ENCODE results near the gene CEP20. TPM values are rescaled to one million over a fixed set of nuclear protein-coding genes. Genes with fewer than 3 reads are reported as not detected.
"Not testable (repeated sequence)": the region's sequence is repeated elsewhere in the genome, so short reads cannot be mapped to it uniquely, and the experiment has no call there.

The CEP20 gene
- total RNA-seq, 1 experiment from 2014 or later, result 44.1 TPM

DNA sequence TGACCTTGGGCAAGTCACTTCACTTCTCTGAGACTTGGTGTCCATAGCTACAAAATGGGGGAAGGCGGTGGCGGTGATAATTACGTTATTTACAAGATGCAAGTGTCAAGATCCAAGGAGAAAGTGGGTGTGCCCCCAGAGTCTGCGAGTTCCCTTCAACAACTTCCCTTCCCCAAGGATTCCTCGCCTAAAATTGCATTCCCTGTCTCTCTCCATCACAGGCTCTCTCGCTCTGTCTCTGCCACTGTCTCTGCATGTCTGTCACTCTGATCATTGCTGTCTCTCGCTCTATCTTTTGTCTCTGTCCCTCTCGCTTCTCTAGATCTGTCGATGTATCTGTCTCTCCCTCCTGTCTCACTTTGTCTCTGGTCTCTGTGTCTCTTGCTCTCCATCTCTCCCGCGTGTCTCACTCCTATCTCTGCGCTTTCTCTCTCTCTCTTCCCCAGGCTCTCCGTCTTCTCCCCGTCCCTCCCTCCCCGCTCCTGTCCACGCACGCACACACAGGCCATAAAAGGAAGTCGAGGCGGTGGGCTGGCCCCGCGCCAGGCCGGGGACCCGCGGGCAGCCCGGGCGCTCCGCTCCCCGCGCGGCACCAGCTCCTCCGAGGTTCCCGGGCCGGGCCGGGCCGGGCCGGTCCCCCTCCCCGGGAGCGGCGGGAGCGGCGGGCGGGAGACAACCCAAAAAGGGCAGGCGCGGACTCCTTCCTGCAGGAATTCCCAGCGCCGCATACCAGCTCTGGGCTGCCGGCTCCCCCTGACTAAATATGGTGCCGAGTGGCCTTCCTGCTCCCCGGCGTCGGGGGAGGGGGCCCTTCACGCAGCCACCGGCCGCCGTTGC, 30.5 kb downstream of the CEP20 start:
- peaks cover 9% of the 10 kb centered on the region; the same call in 1 of the 2 replicates for H3K27me3 ChIP-seq
- no peaks in the 10 kb centered on the region for H3K4me1 ChIP-seq
- H3K4me3 ChIP-seq, result peak overlapping the region; percentile 39
- H3K27ac ChIP-seq, result no peak overlapping the region
- no peaks in the 10 kb centered on the region for H3K9me3 ChIP-seq (replicated peaks)
- DNase-seq, result peak in 1 of 2 experiments; percentile 5
- H3K36me3 ChIP-seq, result no peaks in the 10 kb centered on the region

DNA sequence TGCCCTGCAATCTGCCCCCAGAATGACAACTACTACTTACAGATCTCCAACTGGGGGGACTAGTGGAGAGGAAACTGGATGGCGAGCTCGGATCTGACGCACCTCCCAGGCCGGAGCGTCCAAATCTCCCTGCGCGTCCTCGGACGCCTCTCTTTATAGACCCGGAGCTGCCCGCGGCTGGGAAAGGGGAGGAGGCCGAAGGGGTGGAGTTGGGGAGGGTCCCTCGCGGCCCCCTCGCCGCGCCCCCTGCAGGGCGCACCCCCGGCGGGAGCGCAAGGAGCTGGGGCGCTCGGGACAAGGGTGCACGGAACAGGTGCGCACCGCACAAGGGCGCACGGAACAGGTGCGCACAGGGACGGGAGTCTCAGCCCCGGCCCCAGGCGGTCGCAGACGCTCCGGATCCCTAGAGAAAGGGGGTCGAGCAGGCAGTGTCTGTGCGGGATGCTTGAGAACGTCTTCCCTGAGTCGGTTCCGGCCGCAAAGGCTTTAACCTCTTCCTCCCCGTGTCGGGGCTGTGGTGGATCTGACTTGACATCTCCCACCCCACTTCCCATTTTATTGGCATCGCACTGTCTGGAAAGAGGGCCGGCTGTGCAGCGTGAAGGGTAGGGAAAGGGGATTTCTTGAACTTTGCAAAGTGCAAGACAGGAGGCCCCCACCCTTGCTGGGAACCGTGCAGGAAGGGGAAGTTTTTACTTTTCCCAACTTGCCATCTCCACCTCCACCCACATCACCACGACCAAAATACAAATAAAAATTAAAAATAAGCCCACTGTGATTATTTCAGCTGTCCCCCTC, 31.3 kb downstream of the CEP20 start, which contains the start of gene MYH11:
Gene MYH11, minus strand, starts transcription at position 128 of the 798 bp plus-strand sequence. CDS start 18,776 bp downstream, outside the sequence.
- Histone ChIP-seq H3K4me3 (peak within 1 kb of the TSS; percentile 39), H3K9me3 (replicated peaks) (no peaks in the 10 kb centered on the region), H3K27me3 (peaks cover 9% of the 10 kb centered on the region; the same call in 1 of the 2 replicates), H3K4me1 (no peaks in the 10 kb centered on the region), H3K27ac (no peak within 1 kb of the TSS), H3K36me3 (no peaks in the 10 kb centered on the region)
- DNase-seq, result no peak

DNA sequence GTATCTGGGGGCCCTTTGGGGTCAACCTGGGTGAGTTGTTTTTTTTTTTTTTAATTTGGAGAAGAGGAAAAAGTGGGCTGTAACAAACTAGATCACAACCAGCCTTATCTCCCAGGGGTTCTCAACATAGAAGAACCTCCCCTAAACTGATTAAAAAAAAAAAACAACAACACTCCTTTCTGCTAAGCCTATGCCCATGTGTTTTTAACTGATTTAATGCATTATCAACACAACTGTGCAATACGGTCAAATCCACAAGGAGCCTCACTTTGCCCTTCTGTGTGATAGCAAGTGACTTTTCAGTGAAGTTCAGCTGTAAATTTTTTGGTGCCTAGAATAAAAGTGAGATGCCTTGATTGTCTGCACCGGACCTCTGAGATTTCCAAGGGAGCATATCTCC, 32.2 kb downstream of the CEP20 start:
- H3K4me3 ChIP-seq, result no peak overlapping the region
- H3K36me3 ChIP-seq, result no peaks in the 10 kb centered on the region
- H3K9me3 ChIP-seq (replicated peaks), result no peaks in the 10 kb centered on the region
- no peaks in the 10 kb centered on the region for H3K4me1 ChIP-seq
- H3K27ac ChIP-seq, result no peak overlapping the region
- DNase-seq, result no peak
- peaks cover 9% of the 10 kb centered on the region; the same call in 1 of the 2 replicates for H3K27me3 ChIP-seq

DNA sequence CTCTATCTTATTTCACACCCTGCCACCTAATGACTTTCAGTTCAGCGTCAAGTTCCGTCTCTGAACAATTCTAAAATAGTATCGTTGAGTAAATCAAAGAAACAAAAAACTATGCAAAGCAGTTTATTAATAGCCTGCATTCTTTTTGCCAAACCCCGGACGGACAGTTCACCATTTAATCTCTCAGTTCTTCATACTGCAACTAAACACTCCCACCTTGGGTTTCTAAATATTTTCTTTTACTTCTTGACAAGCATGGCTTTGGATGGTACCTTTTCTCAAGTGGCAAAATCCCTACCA, 32.7 kb downstream of the CEP20 start:
- DNase-seq, result no peak
- no peaks in the 10 kb centered on the region for H3K4me1 ChIP-seq
- H3K4me3 ChIP-seq, result no peak overlapping the region
- no peak overlapping the region for H3K27ac ChIP-seq
- H3K36me3 ChIP-seq, result no peaks in the 10 kb centered on the region
- peaks cover 9% of the 10 kb centered on the region; the same call in 1 of the 2 replicates for H3K27me3 ChIP-seq
- no peaks in the 10 kb centered on the region for H3K9me3 ChIP-seq (replicated peaks)

DNA sequence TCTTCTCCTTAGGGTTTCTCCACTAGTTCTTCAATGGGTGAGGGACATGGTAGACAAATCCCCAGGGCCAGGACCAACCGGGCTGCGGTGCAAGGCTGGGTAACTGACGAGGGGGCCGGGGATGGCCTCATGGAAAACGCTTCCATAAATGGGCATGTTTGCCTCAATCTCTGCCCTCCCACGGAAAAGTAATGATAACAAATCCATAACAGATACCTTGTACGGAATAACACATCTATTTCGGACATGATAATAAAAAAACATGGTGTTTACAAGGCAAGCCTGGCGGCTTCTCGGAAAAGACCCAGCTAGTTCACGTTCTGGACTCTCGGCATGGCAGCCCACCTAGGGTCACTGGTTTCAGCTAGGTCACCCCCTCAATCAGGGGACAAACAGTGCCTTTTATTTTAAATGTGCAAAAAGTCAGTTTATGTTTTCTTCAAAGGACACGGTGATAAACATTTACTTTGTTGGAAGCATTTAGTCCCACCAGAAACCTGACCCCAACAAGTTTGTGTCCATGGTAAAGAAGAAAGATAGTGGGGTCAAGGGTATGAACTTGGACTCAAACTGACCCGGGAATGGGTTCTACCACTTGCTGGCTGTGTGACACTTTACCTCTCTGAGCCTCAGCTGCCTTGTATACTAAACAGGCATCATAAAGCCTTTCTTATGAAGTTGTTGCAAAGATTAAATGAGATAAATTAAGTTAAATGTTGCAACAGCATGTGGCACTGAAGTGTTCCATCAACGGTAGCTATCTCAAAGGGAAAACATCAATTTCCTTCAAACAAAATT, 33.3 kb downstream of the CEP20 start:
- peaks cover 9% of the 10 kb centered on the region; the same call in 1 of the 2 replicates for H3K27me3 ChIP-seq
- no peak overlapping the region for H3K4me3 ChIP-seq
- H3K9me3 ChIP-seq (replicated peaks), result no peaks in the 10 kb centered on the region
- no peaks in the 10 kb centered on the region for H3K36me3 ChIP-seq
- DNase-seq, result no peak
- no peak overlapping the region for H3K27ac ChIP-seq
- H3K4me1 ChIP-seq, result no peaks in the 10 kb centered on the region

DNA sequence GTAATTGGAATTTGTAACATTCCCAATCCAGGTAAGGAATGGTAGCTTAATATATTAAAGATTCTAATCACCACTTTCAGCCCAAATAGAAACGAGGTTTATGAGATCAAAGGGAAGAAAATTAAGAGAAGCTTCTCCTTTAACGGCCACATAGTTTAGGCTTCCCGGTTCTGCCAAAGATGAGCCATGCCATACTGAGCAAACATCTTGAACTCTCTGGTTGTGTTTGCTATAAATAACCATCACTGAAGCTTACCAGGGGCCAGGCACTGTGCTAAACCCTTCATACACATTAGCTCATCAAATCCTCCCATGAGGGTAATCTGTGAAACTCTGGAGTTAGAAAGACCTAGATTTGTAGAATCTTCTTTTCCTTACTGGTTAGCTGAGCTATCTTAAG, 34.3 kb downstream of the CEP20 start:
- no peak for DNase-seq
- peaks cover 9% of the 10 kb centered on the region; the same call in 1 of the 2 replicates for H3K27me3 ChIP-seq
- no peak overlapping the region for H3K27ac ChIP-seq

DNA sequence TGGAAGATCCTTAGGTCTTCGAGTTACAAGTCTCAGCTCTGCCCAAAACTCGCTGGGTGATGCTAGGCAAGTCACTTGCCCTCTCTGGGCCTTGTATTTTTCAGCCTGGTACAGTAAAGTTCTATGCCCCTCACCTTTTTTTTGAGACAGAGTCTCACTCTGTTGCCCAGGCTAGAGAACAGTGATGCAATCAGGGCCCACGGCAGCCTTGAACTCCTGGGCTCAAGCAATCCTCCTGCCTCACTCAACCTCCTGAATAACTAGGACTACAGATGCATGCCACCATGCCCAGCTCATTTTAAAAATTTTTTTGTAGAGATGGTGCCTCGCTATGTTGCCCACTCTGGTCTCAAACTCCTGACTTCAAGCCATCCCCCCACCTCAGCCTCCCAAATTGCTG, 35.4 kb downstream of the CEP20 start:
- no peak for DNase-seq
- no peaks in the 10 kb centered on the region for H3K4me1 ChIP-seq
- H3K4me3 ChIP-seq, result no peak overlapping the region
- H3K27ac ChIP-seq, result no peak overlapping the region
- H3K9me3 ChIP-seq (replicated peaks), result no peaks in the 10 kb centered on the region
- H3K36me3 ChIP-seq, result no peaks in the 10 kb centered on the region
- H3K27me3 ChIP-seq, result peaks cover 9% of the 10 kb centered on the region; the same call in 1 of the 2 replicates

More for the DNA sequence above, 34.3 kb downstream of the CEP20 start:
- Histone ChIP-seq H3K9me3 (replicated peaks) (no peaks in the 10 kb centered on the region), H3K36me3 (no peaks in the 10 kb centered on the region), H3K4me1 (no peaks in the 10 kb centered on the region), H3K4me3 (no peak overlapping the region)

DNA sequence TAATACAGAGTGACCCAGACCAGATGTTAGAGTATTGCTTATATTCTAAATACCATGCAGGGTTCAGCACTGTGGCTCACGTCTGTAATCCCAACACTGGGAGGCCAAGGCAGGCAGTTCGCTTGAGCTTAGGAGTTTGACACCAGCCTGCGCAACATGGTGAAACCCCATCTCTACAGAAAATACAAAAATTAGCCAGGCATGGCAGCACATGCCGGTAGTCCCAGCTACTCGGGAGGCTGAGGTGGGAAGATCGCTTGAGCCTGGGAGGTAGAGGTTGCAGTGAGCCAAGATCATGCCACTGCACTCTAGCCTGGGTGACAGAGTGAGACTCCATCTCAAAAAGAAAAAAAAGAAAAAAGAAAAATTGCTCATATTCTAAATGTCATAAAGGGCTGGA, 37.8 kb downstream of the CEP20 start:
- H3K4me3 ChIP-seq; H3K27me3 ChIP-seq; H3K36me3 ChIP-seq; H3K4me1 ChIP-seq; H3K27ac ChIP-seq; DNase-seq; H3K9me3 ChIP-seq (replicated peaks): not testable (repeated sequence)

DNA sequence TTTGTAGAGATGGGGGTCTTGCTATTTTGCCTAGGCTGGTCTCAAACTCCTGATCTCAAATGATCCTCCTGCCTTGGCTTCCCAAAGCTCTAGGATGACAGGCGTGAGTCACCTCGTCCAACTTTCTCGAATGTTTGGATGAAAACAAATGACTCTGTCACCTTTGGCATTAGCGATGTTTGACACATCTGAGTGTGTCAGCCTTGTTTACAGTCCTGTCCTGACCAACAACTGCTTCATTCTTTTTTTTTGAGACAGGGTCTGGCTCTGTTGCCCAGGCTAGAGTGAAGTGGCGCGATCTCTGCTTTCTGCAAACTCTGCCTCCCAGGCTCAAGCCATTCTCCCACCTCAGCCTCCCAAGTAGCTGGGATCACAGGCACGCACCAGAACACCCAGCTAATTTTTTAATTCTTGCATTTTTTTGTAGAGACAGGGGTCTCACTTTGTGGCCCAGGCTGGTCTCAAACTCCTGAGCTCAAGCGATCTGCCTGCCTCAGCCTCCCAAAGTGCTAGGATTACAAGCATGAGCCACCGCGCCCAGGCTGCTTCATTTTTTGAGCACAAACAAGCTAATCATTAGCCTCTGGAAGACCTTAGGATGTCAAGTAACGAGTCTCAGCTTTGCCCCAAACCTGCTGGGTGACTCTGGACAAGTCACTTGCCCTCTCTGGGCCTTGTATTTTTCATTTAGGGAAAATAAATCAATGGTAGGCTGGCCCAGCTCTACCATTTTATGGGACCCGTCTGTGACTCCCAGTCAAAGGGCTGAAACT, 39.0 kb downstream of the CEP20 start:
- Histone ChIP-seq H3K9me3 (replicated peaks) (no peaks in the 10 kb centered on the region), H3K4me1 (no peaks in the 10 kb centered on the region), H3K27me3 (no peaks in the 10 kb centered on the region), H3K4me3 (no peak overlapping the region), H3K27ac (no peak overlapping the region), H3K36me3 (no peaks in the 10 kb centered on the region)
- DNase-seq, result no peak

DNA sequence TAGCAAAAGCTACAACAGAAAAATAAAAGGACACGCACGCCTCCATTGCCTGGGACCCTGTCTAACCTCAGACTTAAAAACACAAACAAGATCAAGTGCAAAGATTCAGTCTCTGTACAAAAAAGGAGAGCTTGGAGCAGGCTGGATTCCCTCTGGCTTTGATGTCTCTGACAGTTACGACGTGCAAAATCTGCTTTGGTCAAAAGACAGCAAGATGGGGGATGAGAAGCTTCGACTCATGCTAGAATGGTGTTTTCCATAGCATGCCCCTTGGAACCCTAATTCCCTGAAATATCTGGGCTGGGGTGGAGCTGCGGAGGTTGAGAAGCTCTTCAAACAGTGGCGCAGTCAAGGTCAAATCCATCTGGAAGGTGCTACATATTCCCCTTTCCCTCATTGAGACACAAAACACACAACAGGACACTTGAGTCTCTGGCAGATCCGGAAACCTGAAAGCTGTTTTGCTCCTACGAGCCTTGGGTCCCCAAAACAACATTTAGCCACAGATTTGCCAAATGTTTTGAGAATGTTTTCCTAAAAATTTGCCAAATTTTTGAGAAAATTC, 40.7 kb downstream of the CEP20 start:
- no peaks in the 10 kb centered on the region for H3K9me3 ChIP-seq (replicated peaks)
- H3K36me3 ChIP-seq, result no peaks in the 10 kb centered on the region
- no peaks in the 10 kb centered on the region for H3K4me1 ChIP-seq
- no peaks in the 10 kb centered on the region for H3K27me3 ChIP-seq
- no peak overlapping the region for H3K4me3 ChIP-seq
- DNase-seq, result no peak
- H3K27ac ChIP-seq, result no peak overlapping the region

DNA sequence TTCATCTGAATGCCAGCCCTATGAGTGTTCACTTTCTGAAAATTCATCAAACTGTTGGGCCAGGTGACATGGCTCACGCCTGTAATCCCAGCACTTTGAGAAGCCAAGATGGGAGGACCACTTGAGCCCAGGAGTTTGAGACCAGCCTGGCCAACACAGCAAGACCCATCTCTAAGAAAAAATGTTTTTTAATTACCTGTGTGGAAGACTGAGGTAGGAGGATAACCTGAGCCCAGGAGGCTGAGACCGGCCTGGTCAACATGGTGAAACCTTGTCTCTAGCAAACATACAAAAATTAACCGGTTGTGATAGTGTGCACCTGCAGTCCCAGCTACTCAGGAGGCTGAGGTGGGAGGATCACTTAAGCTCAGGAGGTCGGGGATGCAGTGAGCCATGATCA, 41.9 kb downstream of the CEP20 start:
- no peak overlapping the region for H3K27ac ChIP-seq
- DNase-seq, result no peak
- no peaks in the 10 kb centered on the region for H3K27me3 ChIP-seq
- no peaks in the 10 kb centered on the region for H3K4me1 ChIP-seq
- H3K9me3 ChIP-seq (replicated peaks), result no peaks in the 10 kb centered on the region
- H3K4me3 ChIP-seq, result no peak overlapping the region
- no peaks in the 10 kb centered on the region for H3K36me3 ChIP-seq

DNA sequence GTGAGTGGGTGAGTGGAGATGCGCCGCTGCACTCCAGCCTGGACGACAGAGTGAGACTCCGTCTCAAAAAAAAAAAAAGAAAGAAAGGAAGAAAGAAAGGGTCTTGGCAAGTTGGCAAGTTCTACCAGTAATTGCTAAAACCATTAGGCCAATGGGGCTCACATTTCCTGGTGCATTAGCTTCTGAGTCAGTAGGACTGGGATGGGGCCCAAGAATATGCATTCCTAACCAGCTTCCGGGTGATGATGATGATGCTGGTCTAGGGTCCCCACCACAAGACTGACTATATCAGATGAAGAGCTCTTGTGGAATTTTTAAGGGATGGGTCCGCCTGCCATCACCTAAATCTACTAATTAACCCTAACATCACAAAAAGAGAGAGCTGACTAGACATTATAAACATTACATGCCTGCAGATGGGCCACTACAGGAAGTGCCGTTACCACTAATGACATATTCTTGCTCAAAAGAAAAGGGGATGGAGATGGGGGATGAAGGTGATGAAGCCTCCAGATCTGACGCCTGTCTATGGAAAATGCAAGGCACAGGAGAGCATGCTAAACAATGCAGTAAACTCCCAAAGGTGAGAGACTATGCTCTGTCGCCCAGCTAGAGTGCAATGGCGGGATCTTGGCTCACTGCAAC, 44.6 kb downstream of the CEP20 start:
- no peaks in the 10 kb centered on the region for H3K9me3 ChIP-seq (replicated peaks)
- DNase-seq, result no peak
- no peaks in the 10 kb centered on the region for H3K4me1 ChIP-seq

DNA sequence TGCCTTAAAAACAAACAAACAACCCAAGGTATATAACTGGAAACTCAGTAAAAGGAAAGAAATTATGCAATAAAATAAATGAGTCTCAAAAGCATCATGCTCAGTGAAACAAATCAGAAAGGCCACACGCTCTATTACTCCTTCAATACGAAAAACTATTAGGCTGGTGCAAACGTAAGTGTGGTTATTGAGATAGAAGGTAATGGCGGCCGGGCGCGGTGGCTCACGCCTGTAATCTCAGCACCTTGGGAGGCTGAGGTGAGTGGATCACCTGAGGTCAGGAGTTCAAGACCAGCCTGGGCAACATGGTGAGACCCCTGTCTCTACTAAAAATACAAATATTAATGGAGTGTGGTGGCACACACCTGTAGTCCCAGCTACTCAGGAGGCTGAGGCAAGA, 49.2 kb downstream of the CEP20 start:
- not testable (repeated sequence) for H3K4me1 ChIP-seq; H3K9me3 ChIP-seq (replicated peaks); H3K4me3 ChIP-seq; H3K36me3 ChIP-seq; DNase-seq; H3K27me3 ChIP-seq; H3K27ac ChIP-seq

More for the DNA sequence above, 44.6 kb downstream of the CEP20 start:
- H3K36me3 ChIP-seq, result no peaks in the 10 kb centered on the region
- H3K27ac ChIP-seq, result no peak overlapping the region
- no peak overlapping the region for H3K4me3 ChIP-seq
- H3K27me3 ChIP-seq, result no peaks in the 10 kb centered on the region

Data from SJCRH30 (cell line).